Measurements from ENCODE around the gene WNK2.

DNA sequence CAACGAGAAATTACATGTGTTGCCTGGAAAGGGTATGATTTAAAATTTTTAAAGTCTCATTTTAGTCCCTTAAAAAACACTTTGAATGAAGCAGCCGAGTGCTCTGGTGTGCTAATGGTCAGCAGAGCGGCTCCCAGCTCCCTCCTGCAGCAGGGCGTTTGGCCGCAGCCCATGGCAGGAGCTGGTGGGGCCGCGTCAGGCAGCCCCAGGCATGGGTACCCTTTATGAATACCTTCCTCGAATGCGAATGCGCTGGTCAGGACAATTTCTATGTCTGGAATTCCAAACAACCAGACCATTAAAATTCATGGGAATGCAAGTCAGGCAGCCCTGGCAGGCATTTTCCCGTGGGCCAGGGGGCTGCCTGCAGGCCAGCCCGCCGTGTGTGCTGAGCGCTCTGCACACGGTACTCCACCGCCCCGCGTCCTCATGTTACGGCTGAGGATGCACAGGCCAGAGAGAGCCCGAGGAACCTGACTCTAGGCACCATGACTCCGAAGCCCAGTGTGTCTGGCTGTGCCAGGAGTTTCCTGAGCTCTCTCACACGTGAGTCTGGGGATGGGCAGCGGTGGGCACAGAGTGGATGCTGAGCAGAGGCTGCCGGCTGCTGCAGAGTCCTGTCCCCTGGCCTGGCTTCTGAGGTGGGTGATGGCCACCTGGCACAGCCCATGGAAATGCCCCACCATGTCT, 123.7 kb downstream of the WNK2 start:
- TF ChIP-seq, protein P1, sequence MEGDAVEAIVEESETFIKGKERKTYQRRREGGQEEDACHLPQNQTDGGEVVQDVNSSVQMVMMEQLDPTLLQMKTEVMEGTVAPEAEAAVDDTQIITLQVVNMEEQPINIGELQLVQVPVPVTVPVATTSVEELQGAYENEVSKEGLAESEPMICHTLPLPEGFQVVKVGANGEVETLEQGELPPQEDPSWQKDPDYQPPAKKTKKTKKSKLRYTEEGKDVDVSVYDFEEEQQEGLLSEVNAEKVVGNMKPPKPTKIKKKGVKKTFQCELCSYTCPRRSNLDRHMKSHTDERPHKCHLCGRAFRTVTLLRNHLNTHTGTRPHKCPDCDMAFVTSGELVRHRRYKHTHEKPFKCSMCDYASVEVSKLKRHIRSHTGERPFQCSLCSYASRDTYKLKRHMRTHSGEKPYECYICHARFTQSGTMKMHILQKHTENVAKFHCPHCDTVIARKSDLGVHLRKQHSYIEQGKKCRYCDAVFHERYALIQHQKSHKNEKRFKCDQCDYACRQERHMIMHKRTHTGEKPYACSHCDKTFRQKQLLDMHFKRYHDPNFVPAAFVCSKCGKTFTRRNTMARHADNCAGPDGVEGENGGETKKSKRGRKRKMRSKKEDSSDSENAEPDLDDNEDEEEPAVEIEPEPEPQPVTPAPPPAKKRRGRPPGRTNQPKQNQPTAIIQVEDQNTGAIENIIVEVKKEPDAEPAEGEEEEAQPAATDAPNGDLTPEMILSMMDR (IDR thresholded peaks at IDR 0.05) = no peak
- TF ChIP-seq POLR2A (IDR thresholded peaks at IDR 0.05) = no peak
- no peak for TF ChIP-seq EP300 (IDR thresholded peaks at IDR 0.05)
